HepG2 (cell line): Measurements from ENCODE around the gene BIRC7. TPM values are rescaled to one million over a fixed set of nuclear protein-coding genes. Genes with fewer than 3 reads are reported as not detected.

ENCODE experiments used
- ARID5B ChIP-seq: IDR thresholded peaks from 2 replicates; pipeline ENCODE4 v1.4.0; 2020; ENCODE audit warnings: mild to moderate bottlenecking, missing genetic modification reagents
- FOXC1 ChIP-seq: sonication (generic); formaldehyde crosslinking; IDR thresholded peaks from 2 replicates; pipeline ENCODE4 v1.8.0; 2022; ENCODE audit warnings: mild to moderate bottlenecking, missing genetic modification reagents, borderline replicate concordance
- HNRNPUL1 ChIP-seq: fragments of 200-400 bp; formaldehyde crosslinking; IDR thresholded peaks from 2 replicates; pipeline ENCODE4 v1.6.1; 2017; ENCODE audit warnings: low read depth, mild to moderate bottlenecking, low read length, moderate library complexity
- LCORL ChIP-seq, 2 experiments: fragments of 450-650 bp in 1 of 2; sonication (generic) in 1 of 2; formaldehyde crosslinking in 1 of 2; IDR thresholded peaks; 2 replicates each; pipeline versions ENCODE4 v1.5.0 to v1.6.1; 2017 to 2020; ENCODE audit warnings: antibody characterized with exemption in 1 of 2, missing genetic modification reagents in 1 of 2
- THAP11 ChIP-seq: IDR thresholded peaks from 2 replicates; pipeline ENCODE4 v1.6.1; 2016; ENCODE audit warnings: missing biosample characterization, missing genetic modification reagents
- ZNF382 ChIP-seq: sonication (generic); formaldehyde crosslinking; IDR thresholded peaks from 2 replicates; pipeline ENCODE4 v1.5.0; 2020; ENCODE audit warnings: missing genetic modification reagents, mild to moderate bottlenecking, borderline replicate concordance
- ZNF710 ChIP-seq: sonication (generic); formaldehyde crosslinking; IDR thresholded peaks from 2 replicates; pipeline ENCODE4 v1.5.0; 2020; ENCODE audit warnings: mild to moderate bottlenecking, missing genetic modification reagents, borderline replicate concordance
- polyA plus RNA-seq, 8 experiments: library from polyadenylated mRNA; depleted of rRNA in 3 of 8; stranded (reverse) in 7 of 8; unstranded in 1 of 8; fragments of >200 nt; fragmentation: Illumina TruSeq in 4 of 8; extraction: Trizol in 4 of 8; gene quantifications; 2 replicates each; pipeline versions ENCODE4 v1.2.1 to v1.2.3, GENCODE V29; 2011 to 2016; ENCODE audit warnings: low read depth in 4 of 8, missing spikeins in 1 of 8, mixed read lengths in 1 of 8; ENCODE audit not compliant: insufficient read depth in 1 of 8
- total RNA-seq, 5 experiments: library from RNA; depleted of rRNA; stranded (reverse); fragments of >200 nt; fragmentation: Illumina TruSeq; extraction: Trizol; gene quantifications; 2 replicates each; pipeline ENCODE4 v1.2.3, GENCODE V29; 2016; ENCODE audit warnings: low read depth in 1 of 5

BIRC7 gene
- total and polyA plus RNA-seq, 2 of the 13 experiments (the other 11 are each of a cell fraction or from before 2014, with no cell fraction given): 0.27 to 5.1 TPM

GRCh38 chr20:63273635-63274380 lies 38.1 kb downstream of the BIRC7 start (continued):
- TF ChIP-seq ZNF710 (CRISPR knock-in tag) (0 out of 2 replicates have a peak, but pooled peaks have one; percentile 11), ARID5B (CRISPR knock-in tag) (peak; percentile 50), HNRNPUL1 (no peak), LCORL (IDR thresholded peaks at IDR 0.05) (no peak), LCORL (CRISPR knock-in tag; IDR thresholded peaks at IDR 0.05) (peak; percentile 42; the same call in 1 of the 2 replicates), FOXC1 (CRISPR knock-in tag) (no peak), ZNF382 (CRISPR knock-in tag) (no peak), THAP11 (CRISPR knock-in tag) (no peak)
- TF ChIP-seq, all 625 proteins: peak for 94
